ENCODE measurements around the gene XPR1.

- TF ChIP-seq POLR2A (IDR thresholded peaks at IDR 0.05; ENCODE audit: low read depth, low read length) (no peak), TAF1 (IDR thresholded peaks at IDR 0.05; ENCODE audit: low read depth, low read length) (no peak), POLR2AphosphoS5 (IDR thresholded peaks at IDR 0.05; ENCODE audit: low read depth, low read length) (no peak), POU2F2 (IDR thresholded peaks at IDR 0.05; ENCODE audit: low read depth, low read length) (no peak), PAX5 (IDR thresholded peaks at IDR 0.05; ENCODE audit: insufficient read depth, low read length, severe bottlenecking) (no peak)
These were observed 45.8 kb upstream of the XPR1 start for GRCh38 chr1:180585994-180586359.
